Brain microvascular endothelial cell (primary cell): ENCODE measurements around the gene STX12.
"Not testable (repeated sequence)": the region's sequence is repeated elsewhere in the genome, so short reads cannot be mapped to it uniquely, and the experiment has no call there.

Source experiments
- DNase-seq: peaks from one replicate; pipeline ENCODE4 v3.0.0-alpha.2; 2020
- H3K27ac ChIP-seq: fragments of 250-450 bp; sonication (Bioruptor Pico); 2 replicates; pipeline ENCODE4 v1.5.1; 2020; ENCODE audit warnings: mild to moderate bottlenecking, moderate library complexity
- H3K27me3 ChIP-seq: fragments of 250-450 bp; sonication (Bioruptor Pico); replicated peaks from 2 replicates; pipeline ENCODE4 v1.5.1; 2020; ENCODE audit warnings: mild to moderate bottlenecking
- H3K36me3 ChIP-seq: fragments of 250-450 bp; sonication (Bioruptor Pico); replicated peaks from 2 replicates; pipeline ENCODE4 v1.5.1; 2020; ENCODE audit warnings: mild to moderate bottlenecking
- H3K4me3 ChIP-seq: 2 replicates; pipeline ENCODE4 v1.5.1; 2011; ENCODE audit warnings: low read depth, mild to moderate bottlenecking, control low read depth, low read length, moderate library complexity
- in situ Hi-C: cut with HindIII; loops from 2 replicates; pipeline ENCODE4 v1.10.0; 2017; ENCODE audit warnings: low sequenced_read_pairs, low pct_ligation_motif_present
- TF ChIP-seq, protein P1 (sequence below): IDR thresholded peaks from 2 replicates; pipeline ENCODE4 v1.5.1; 2011; ENCODE audit warnings: low read depth, mild to moderate bottlenecking, moderate library complexity, low read length, control low read depth, inconsistent platforms; ENCODE audit errors: missing control alignments

Gene STX12

DNA sequence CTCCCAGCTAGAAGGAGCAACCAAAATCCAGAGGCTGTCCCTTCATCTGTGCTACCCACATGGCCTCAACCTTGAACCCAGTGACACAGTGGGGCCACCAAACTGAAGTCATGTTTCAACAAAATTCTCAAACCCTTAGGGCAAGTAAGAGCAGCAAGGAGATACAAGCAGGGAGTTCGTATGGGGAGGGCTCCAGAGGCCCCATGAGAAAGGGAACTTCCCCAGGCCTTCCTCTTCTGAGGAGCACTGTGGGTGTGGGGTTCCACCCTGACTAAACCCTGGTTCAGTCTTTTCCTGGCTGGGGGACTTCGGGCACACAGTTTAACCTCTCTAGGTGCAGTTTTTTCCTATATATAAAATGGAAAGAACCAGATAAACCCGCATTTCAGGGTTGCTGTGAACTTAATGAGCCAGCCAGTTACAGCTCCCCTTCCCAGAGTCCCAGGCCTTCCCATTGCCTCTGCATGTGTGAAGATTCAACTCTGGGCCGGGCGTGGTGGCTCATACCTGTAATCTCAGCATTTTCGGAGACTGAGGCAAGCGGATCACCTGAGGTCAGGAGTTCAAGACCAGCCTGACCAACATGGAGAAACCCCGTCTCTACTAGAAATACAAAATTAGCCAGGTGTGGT, 91.4 kb downstream of the STX12 start:
- TF ChIP-seq, protein P1, sequence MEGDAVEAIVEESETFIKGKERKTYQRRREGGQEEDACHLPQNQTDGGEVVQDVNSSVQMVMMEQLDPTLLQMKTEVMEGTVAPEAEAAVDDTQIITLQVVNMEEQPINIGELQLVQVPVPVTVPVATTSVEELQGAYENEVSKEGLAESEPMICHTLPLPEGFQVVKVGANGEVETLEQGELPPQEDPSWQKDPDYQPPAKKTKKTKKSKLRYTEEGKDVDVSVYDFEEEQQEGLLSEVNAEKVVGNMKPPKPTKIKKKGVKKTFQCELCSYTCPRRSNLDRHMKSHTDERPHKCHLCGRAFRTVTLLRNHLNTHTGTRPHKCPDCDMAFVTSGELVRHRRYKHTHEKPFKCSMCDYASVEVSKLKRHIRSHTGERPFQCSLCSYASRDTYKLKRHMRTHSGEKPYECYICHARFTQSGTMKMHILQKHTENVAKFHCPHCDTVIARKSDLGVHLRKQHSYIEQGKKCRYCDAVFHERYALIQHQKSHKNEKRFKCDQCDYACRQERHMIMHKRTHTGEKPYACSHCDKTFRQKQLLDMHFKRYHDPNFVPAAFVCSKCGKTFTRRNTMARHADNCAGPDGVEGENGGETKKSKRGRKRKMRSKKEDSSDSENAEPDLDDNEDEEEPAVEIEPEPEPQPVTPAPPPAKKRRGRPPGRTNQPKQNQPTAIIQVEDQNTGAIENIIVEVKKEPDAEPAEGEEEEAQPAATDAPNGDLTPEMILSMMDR, result no peak
- no peak for DNase-seq
- H3K27me3 ChIP-seq, result no peaks in the 10 kb centered on the region
- H3K36me3 ChIP-seq, result no peaks in the 10 kb centered on the region
- H3K27ac ChIP-seq, result peak overlapping the region; percentile 81
- no peak overlapping the region for H3K4me3 ChIP-seq
- in situ Hi-C loops, result no loop called here

DNA sequence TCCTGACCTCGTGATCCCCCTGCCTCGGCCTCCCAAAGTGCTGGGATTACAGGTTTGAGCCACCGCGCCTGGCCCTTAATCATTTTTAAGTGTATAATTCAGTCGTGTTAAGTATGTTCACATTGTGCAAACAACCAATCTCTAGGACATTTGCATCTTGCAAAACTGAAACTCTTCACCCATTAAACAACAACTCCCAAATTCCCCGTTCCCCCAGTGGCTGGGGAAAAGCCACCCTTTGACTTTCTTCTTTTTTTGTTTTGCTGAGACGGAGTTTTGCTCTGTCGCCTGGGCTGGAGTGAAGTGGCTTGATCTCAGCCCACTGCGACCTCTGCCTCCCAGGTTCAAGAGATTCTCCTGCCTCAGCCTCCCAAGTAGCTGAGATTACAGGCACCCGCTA, 92.8 kb downstream of the STX12 start:
- in situ Hi-C loops, result no loop called here
- H3K4me3 ChIP-seq, result no peak overlapping the region
- H3K36me3 ChIP-seq, result no peaks in the 10 kb centered on the region
- no peak overlapping the region for H3K27ac ChIP-seq
- DNase-seq, result no peak
- TF ChIP-seq, protein P1, result no peak
- H3K27me3 ChIP-seq, result no peaks in the 10 kb centered on the region

DNA sequence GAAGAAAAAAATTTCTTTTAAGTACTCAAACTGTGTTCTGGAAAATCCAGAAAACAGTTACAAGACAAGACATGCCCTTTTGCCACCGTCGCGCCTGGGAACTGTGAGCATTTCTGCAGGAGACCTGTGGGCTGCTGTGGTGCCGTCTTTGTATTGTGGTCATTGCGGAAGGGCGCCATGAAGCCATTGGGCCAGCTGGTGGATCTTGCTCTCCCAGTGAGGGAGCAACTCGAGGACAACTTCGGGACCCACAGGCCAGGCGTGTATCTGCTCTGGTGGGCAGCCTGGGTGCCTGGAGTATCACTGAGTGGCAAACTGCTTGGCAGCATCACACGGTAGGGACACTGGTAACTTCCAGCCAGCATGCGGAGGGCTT, 95.5 kb downstream of the STX12 start:
- TF ChIP-seq, protein P1, result no peak
- no peak for DNase-seq
- Histone ChIP-seq H3K27ac (no peak overlapping the region), H3K4me3 (no peak overlapping the region), H3K36me3 (no peaks in the 10 kb centered on the region), H3K27me3 (no peaks in the 10 kb centered on the region)
- in situ Hi-C loops, result no loop called here

DNA sequence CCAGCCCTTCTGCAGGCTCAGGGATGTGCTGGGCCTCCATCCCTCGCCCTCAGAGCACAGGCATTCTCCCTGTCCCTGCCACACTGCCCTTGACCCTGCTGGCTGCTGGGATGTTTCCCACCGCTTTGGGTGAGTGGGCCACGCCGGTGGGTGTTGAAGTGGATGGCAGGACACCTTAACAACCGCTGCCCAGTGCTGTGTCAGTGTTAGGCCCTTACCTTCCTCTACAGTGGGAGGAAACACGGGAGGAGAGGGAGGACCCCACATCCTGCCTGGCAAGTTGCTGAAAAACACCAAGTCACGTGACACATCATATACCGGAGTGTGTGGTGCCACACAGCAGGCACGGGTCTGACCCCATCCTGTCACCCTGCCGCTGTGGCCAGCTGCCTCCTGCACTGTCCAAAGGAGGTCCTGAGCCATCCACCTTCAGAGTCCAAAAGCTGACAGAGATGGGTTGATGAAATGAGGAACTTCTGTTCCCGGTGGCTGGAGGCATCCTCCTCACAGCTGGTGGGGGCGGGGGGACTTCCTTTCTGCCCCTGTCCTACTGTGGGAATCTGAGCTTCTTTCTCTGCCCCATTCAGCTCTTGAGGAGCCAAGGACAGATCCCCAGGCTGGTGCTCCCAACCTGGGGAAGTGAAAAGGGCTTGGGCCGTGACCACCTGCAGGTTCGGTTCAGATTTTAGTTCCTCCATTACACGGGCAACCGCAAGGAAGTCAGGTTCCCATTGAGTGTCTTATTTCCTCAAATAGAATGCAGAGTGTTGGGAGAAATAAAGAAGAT, 96.1 kb downstream of the STX12 start:
- TF ChIP-seq, protein P1, result no peak
- Histone ChIP-seq H3K36me3 (no peaks in the 10 kb centered on the region), H3K27ac (no peak overlapping the region), H3K27me3 (no peaks in the 10 kb centered on the region), H3K4me3 (no peak overlapping the region)
- in situ Hi-C loops, result no loop called here
- DNase-seq, result no peak

DNA sequence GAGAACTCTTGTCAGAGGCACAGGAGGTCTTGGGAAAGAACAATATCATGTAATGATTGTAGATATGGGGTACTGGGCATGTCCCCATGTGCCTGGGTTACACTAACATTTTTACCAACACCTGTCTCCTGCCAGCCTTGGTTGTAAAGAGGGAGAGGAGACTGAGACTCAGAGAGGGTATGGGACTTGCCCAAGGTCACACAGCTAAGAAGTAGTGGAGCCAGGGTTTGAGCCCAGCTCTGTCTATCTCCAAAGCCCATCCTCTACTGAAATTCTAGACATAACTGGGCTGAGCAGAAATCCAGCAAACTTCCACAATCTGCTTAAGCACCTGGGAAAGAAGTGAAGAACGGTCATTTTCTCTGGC, 96.7 kb downstream of the STX12 start:
- DNase-seq, result no peak

DNA sequence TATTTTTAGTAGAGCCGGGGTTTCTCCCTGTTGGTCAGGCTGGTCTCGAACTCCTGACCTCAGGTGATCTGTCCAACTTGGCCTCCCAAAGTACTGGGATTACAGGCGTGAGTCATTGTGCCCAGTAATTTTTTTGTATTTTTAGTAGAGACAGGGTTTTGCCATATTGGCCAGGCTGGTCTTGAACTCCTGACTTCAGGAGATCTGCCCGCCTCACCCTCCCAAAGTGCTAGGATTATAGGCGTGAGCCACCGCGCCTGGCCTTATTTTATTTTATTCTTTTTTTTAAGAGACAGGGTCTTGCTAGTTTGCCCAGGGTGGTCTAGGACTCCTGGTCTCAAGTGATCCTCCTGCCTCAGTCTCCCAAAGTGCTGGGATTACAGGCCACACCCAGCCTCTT, 98.1 kb downstream of the STX12 start:
- H3K27ac ChIP-seq, in situ Hi-C loops, H3K27me3 ChIP-seq, H3K4me3 ChIP-seq, DNase-seq, H3K36me3 ChIP-seq: not testable (repeated sequence)

More for the DNA sequence above, 96.7 kb downstream of the STX12 start:
- H3K27ac ChIP-seq, result no peak overlapping the region
- in situ Hi-C loops, result no loop called here
- no peak overlapping the region for H3K4me3 ChIP-seq
- TF ChIP-seq, protein P1, result no peak
- H3K36me3 ChIP-seq, result no peaks in the 10 kb centered on the region
- H3K27me3 ChIP-seq, result no peaks in the 10 kb centered on the region
